ENCODE data around the gene CENPH. TPM values are rescaled to one million over a fixed set of nuclear protein-coding genes. Genes with fewer than 3 reads are reported as not detected.

Gene CENPH
- polyA plus RNA-seq, 1 of the 3 experiments (the other 2 are of a cell fraction), result 14.6 TPM

GRCh38 chr5:69242215-69242927 lies 53.0 kb downstream of the CENPH start:
- Histone ChIP-seq H3K27ac (ENCODE audit: low read depth in 2 of 2, low read length in 1 of 2) (no peak overlapping the region), H3K9me2 (no peaks in the 10 kb centered on the region), H3K9ac (no peak overlapping the region), H3K4me2 (no peak overlapping the region), H3K36me3 (replicated peaks in 1 of 2; ENCODE audit: control insufficient read depth in 1 of 2, insufficient read depth in 2 of 2, low read length in 1 of 2) (peaks cover 5 to 53% of the 10 kb centered on the region in 2 experiments), H3K4me3 (ENCODE audit: low read depth in 2 of 2, low read length in 1 of 2) (no peak overlapping the region), H3K4me1 (ENCODE audit: control insufficient read depth in 1 of 2, insufficient read depth in 2 of 2, low read depth in 1 of 2, low read length in 1 of 2) (peaks cover 0 to 4% of the 10 kb centered on the region in 2 experiments; a peak in 1 of 4 replicates), H3K9me3 (no peaks in the 10 kb centered on the region), H3K27me3 (ENCODE audit: insufficient read depth) (no peaks in the 10 kb centered on the region), H2AFZ (ENCODE audit: low read depth) (no peak overlapping the region), H4K20me1 (ENCODE audit: insufficient read depth) (peaks cover 16% of the 10 kb centered on the region), H3K79me2 (ENCODE audit: insufficient read depth) (peaks cover 94% of the 10 kb centered on the region), H3F3A (replicated peaks; ENCODE audit: insufficient read depth) (peaks cover 33% of the 10 kb centered on the region)
- no peak for TF ChIP-seq SIN3A (IDR thresholded peaks at IDR 0.05; ENCODE audit: borderline replicate concordance, low read depth, low read length)
- no peak for TF ChIP-seq YY1 (IDR thresholded peaks at IDR 0.05; ENCODE audit: low read depth)
- no peak for TF ChIP-seq JUND (IDR thresholded peaks at IDR 0.05)
- TF ChIP-seq RFX5 (IDR thresholded peaks at IDR 0.05; ENCODE audit: low read length), result no peak
- TF ChIP-seq FOXJ3 (CRISPR knock-in tag; IDR thresholded peaks at IDR 0.05), result no peak
- TF ChIP-seq GATA2 (CRISPR knock-in tag; IDR thresholded peaks at IDR 0.05), result no peak
- DNase-seq, result no peak
- POLR2A ChIA-PET, result no interaction called here
- 86% methylated on average over 7 of the region's 8 CpGs for WGBS (ENCODE audit: low lambda C conversion rate)
- CTCF ChIA-PET, result interaction anchor here (1.2 to 2.0 kb wide), 2 partner anchors 11 to 16 kb away, joined by 4 to 7 read pairs; no protein-coding TSS in a partner anchor

GRCh38 chr5:69245031-69245430 lies 55.6 kb downstream of the CENPH start:
- no peak overlapping the region for H3K4me2 ChIP-seq
- no peak overlapping the region for H3K4me3 ChIP-seq (ENCODE audit: low read depth in 2 of 2, low read length in 1 of 2)
- peaks cover 16% of the 10 kb centered on the region for H4K20me1 ChIP-seq (ENCODE audit: insufficient read depth)
- no peak overlapping the region for H3K9ac ChIP-seq
- no peak overlapping the region for H3K27ac ChIP-seq (ENCODE audit: low read depth in 2 of 2, low read length in 1 of 2)
- no peak for TF ChIP-seq JUND (IDR thresholded peaks at IDR 0.05)
- TF ChIP-seq FOSL2 (IDR thresholded peaks at IDR 0.05; ENCODE audit: borderline replicate concordance, low read depth), result no peak
- TF ChIP-seq MEF2A (IDR thresholded peaks at IDR 0.05; ENCODE audit: borderline replicate concordance, low read depth), result no peak
- no peak for TF ChIP-seq RAD21 (IDR thresholded peaks at IDR 0.05; ENCODE audit: low read length)
- TF ChIP-seq TEAD4 (IDR thresholded peaks at IDR 0.05; ENCODE audit: borderline replicate concordance, insufficient read depth), result no peak
- TF ChIP-seq YY1 (IDR thresholded peaks at IDR 0.05; ENCODE audit: low read depth), result no peak
- TF ChIP-seq, protein P1, sequence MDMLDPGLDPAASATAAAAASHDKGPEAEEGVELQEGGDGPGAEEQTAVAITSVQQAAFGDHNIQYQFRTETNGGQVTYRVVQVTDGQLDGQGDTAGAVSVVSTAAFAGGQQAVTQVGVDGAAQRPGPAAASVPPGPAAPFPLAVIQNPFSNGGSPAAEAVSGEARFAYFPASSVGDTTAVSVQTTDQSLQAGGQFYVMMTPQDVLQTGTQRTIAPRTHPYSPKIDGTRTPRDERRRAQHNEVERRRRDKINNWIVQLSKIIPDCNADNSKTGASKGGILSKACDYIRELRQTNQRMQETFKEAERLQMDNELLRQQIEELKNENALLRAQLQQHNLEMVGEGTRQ (IDR thresholded peaks at IDR 0.05; ENCODE audit: borderline replicate concordance, low read depth, low read length), result no peak
- no peak for TF ChIP-seq NFIC (IDR thresholded peaks at IDR 0.05; ENCODE audit: borderline replicate concordance)
- TF ChIP-seq SIN3A (IDR thresholded peaks at IDR 0.05; ENCODE audit: borderline replicate concordance, low read depth, low read length), result no peak
- TF ChIP-seq TCF12 (IDR thresholded peaks at IDR 0.05), result no peak
- TF ChIP-seq ELF1 (IDR thresholded peaks at IDR 0.05), result no peak
- no peak for TF ChIP-seq RXRA (IDR thresholded peaks at IDR 0.05; ENCODE audit: borderline replicate concordance, low read depth)
- TF ChIP-seq POLR2AphosphoS5 (IDR thresholded peaks at IDR 0.05; ENCODE audit: low read depth, low read length), result no peak
- TF ChIP-seq, protein P2, sequence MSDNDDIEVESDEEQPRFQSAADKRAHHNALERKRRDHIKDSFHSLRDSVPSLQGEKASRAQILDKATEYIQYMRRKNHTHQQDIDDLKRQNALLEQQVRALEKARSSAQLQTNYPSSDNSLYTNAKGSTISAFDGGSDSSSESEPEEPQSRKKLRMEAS (IDR thresholded peaks at IDR 0.05; ENCODE audit: low read depth), result no peak
- TF ChIP-seq TAF1 (IDR thresholded peaks at IDR 0.05; ENCODE audit: borderline replicate concordance, low read depth, low read length), result no peak
- TF ChIP-seq FOXJ3 (CRISPR knock-in tag; IDR thresholded peaks at IDR 0.05), result no peak
- TF ChIP-seq GABPA (IDR thresholded peaks at IDR 0.05; ENCODE audit: low read depth), result no peak
- no peak for TF ChIP-seq PBX3 (IDR thresholded peaks at IDR 0.05)
- TF ChIP-seq EZH2phosphoT487 (IDR thresholded peaks at IDR 0.05; ENCODE audit: borderline replicate concordance, low read depth), result no peak
- no peak for TF ChIP-seq RCOR1 (IDR thresholded peaks at IDR 0.05; ENCODE audit: low read length)
- no peaks in the 10 kb centered on the region for H3K27me3 ChIP-seq (ENCODE audit: insufficient read depth)
- 97% methylated on average over 5 of the region's 5 CpGs for WGBS (ENCODE audit: low lambda C conversion rate)
- no peaks in the 10 kb centered on the region for H3K4me1 ChIP-seq (ENCODE audit: control insufficient read depth in 1 of 2, insufficient read depth in 2 of 2, low read depth in 1 of 2, low read length in 1 of 2)
- no peak overlapping the region for H2AFZ ChIP-seq (ENCODE audit: low read depth)
- POLR2A ChIA-PET, result no interaction called here
- CTCF ChIA-PET, result no interaction called here
- H3K9me3 ChIP-seq, result no peaks in the 10 kb centered on the region
- no peak for DNase-seq
- H3K36me3 ChIP-seq (replicated peaks in 1 of 2; ENCODE audit: control insufficient read depth in 1 of 2, insufficient read depth in 2 of 2, low read length in 1 of 2), result peaks cover 0 to 40% of the 10 kb centered on the region in 2 experiments
- H3K9me2 ChIP-seq, result no peaks in the 10 kb centered on the region
- H3F3A ChIP-seq (replicated peaks; ENCODE audit: insufficient read depth), result peaks cover 16% of the 10 kb centered on the region
- peaks cover 100% of the 10 kb centered on the region for H3K79me2 ChIP-seq (ENCODE audit: insufficient read depth)

Data from SK-N-SH (cell line).